ENCODE measurements around the gene LRRC8E.
"Not testable (repeated sequence)": the region's sequence is repeated elsewhere in the genome, so short reads cannot be mapped to it uniquely, and the experiment has no call there.

Gene LRRC8E

GRCh38 chr19:7927605-7928333 lies 39.5 kb downstream of the LRRC8E start:
- no peak overlapping the region for H3K9ac ChIP-seq (ENCODE audit: low read depth, low read length, poor library complexity, severe bottlenecking)
- no peaks in the 10 kb centered on the region for H3K9me3 ChIP-seq (ENCODE audit: insufficient read depth, low read depth, low read length)
- no peak for TF ChIP-seq EZH2phosphoT487 (IDR thresholded peaks at IDR 0.05; ENCODE audit: borderline replicate concordance)
- TF ChIP-seq, protein P1, sequence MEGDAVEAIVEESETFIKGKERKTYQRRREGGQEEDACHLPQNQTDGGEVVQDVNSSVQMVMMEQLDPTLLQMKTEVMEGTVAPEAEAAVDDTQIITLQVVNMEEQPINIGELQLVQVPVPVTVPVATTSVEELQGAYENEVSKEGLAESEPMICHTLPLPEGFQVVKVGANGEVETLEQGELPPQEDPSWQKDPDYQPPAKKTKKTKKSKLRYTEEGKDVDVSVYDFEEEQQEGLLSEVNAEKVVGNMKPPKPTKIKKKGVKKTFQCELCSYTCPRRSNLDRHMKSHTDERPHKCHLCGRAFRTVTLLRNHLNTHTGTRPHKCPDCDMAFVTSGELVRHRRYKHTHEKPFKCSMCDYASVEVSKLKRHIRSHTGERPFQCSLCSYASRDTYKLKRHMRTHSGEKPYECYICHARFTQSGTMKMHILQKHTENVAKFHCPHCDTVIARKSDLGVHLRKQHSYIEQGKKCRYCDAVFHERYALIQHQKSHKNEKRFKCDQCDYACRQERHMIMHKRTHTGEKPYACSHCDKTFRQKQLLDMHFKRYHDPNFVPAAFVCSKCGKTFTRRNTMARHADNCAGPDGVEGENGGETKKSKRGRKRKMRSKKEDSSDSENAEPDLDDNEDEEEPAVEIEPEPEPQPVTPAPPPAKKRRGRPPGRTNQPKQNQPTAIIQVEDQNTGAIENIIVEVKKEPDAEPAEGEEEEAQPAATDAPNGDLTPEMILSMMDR (conservative IDR thresholded peaks at IDR 0.05; ENCODE audit: low read length): no peak
- H4K20me1 ChIP-seq (ENCODE audit: insufficient read depth, low read length, poor library complexity, severe bottlenecking): peaks cover 2% of the 10 kb centered on the region
- no peak overlapping the region for H2AFZ ChIP-seq (ENCODE audit: low read length)
- no peaks in the 10 kb centered on the region for H3K79me2 ChIP-seq (ENCODE audit: insufficient read depth, low read length)
- no peaks in the 10 kb centered on the region for H3K27me3 ChIP-seq (ENCODE audit: insufficient read depth, low read length, poor library complexity, severe bottlenecking)
- H3K4me3 ChIP-seq (ENCODE audit: low read length, poor library complexity, severe bottlenecking): no peak overlapping the region
- no peak overlapping the region for H3K4me2 ChIP-seq (ENCODE audit: low read depth, low read length, poor library complexity, severe bottlenecking)
- H3F3A ChIP-seq (ENCODE audit: low read depth): no peaks in the 10 kb centered on the region
- peaks cover 3% of the 10 kb centered on the region for H3K4me1 ChIP-seq (ENCODE audit: insufficient read depth, low read length, poor library complexity, severe bottlenecking)
- H3K9me2 ChIP-seq (replicated peaks; ENCODE audit: low read depth, low read length): no peaks in the 10 kb centered on the region
- peaks cover 12% of the 10 kb centered on the region; the same call in 1 of the 2 replicates for H3K36me3 ChIP-seq (ENCODE audit: insufficient read depth, low read length)

DNA sequence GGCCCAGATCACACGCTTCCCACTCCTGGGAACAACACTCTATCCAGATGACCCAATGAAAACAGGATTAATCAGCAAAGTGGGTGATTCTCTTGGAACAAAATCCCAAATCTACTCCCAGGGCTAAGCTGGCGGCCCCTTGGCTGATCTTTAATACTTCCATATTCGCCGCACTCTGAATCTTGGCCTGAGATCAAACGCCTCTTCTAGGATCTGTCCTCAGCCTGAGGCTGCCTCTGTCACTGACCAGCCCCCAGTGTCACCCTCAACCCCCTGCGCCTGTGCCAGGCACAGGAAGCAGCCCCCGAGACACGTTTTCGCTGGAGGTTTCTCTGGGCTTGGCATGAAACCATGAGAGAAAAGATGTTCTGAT lies 40.0 kb downstream of the LRRC8E start:
- Histone ChIP-seq H3F3A (ENCODE audit: low read depth) (no peaks in the 10 kb centered on the region), H3K79me2 (ENCODE audit: insufficient read depth, low read length) (no peaks in the 10 kb centered on the region), H3K4me3 (ENCODE audit: low read length, poor library complexity, severe bottlenecking) (no peak overlapping the region), H4K20me1 (ENCODE audit: insufficient read depth, low read length, poor library complexity, severe bottlenecking) (no peaks in the 10 kb centered on the region), H3K9me2 (replicated peaks; ENCODE audit: low read depth, low read length) (no peaks in the 10 kb centered on the region), H3K36me3 (ENCODE audit: insufficient read depth, low read length) (peaks cover 17% of the 10 kb centered on the region; the same call in 1 of the 2 replicates), H3K4me1 (ENCODE audit: insufficient read depth, low read length, poor library complexity, severe bottlenecking) (peaks cover 3% of the 10 kb centered on the region), H3K27me3 (ENCODE audit: insufficient read depth, low read length, poor library complexity, severe bottlenecking) (no peaks in the 10 kb centered on the region), H2AFZ (ENCODE audit: low read length) (no peak overlapping the region), H3K9ac (ENCODE audit: low read depth, low read length, poor library complexity, severe bottlenecking) (no peak overlapping the region), H3K9me3 (ENCODE audit: insufficient read depth, low read depth, low read length) (no peaks in the 10 kb centered on the region), H3K4me2 (ENCODE audit: low read depth, low read length, poor library complexity, severe bottlenecking) (no peak overlapping the region)
- TF ChIP-seq EZH2phosphoT487 (IDR thresholded peaks at IDR 0.05; ENCODE audit: borderline replicate concordance): no peak
- TF ChIP-seq, protein P1 (conservative IDR thresholded peaks at IDR 0.05; ENCODE audit: low read length): no peak

GRCh38 chr19:7928741-7929701 lies 40.7 kb downstream of the LRRC8E start:
- Histone ChIP-seq H3K4me2 (ENCODE audit: low read depth, low read length, poor library complexity, severe bottlenecking) (no peak overlapping the region), H3K27me3 (ENCODE audit: insufficient read depth, low read length, poor library complexity, severe bottlenecking) (no peaks in the 10 kb centered on the region), H3K4me1 (ENCODE audit: insufficient read depth, low read length, poor library complexity, severe bottlenecking) (peaks cover 3% of the 10 kb centered on the region), H3K79me2 (ENCODE audit: insufficient read depth, low read length) (no peaks in the 10 kb centered on the region), H3K9me3 (ENCODE audit: insufficient read depth, low read depth, low read length) (no peaks in the 10 kb centered on the region), H3F3A (ENCODE audit: low read depth) (no peaks in the 10 kb centered on the region), H3K4me3 (ENCODE audit: low read length, poor library complexity, severe bottlenecking) (no peak overlapping the region), H2AFZ (ENCODE audit: low read length) (no peak overlapping the region), H4K20me1 (ENCODE audit: insufficient read depth, low read length, poor library complexity, severe bottlenecking) (no peaks in the 10 kb centered on the region), H3K36me3 (ENCODE audit: insufficient read depth, low read length) (peaks cover 24% of the 10 kb centered on the region; the same call in 1 of the 2 replicates), H3K9me2 (replicated peaks; ENCODE audit: low read depth, low read length) (no peaks in the 10 kb centered on the region), H3K9ac (ENCODE audit: low read depth, low read length, poor library complexity, severe bottlenecking) (no peak overlapping the region)
- TF ChIP-seq, protein P1 (conservative IDR thresholded peaks at IDR 0.05; ENCODE audit: low read length): peak; percentile 67
- no peak for TF ChIP-seq EZH2phosphoT487 (IDR thresholded peaks at IDR 0.05; ENCODE audit: borderline replicate concordance)

GRCh38 chr19:7930030-7930429 lies 41.7 kb downstream of the LRRC8E start:
- H3K4me3 ChIP-seq (ENCODE audit: low read length, poor library complexity, severe bottlenecking); H3K9ac ChIP-seq (ENCODE audit: low read depth, low read length, poor library complexity, severe bottlenecking); H3K9me2 ChIP-seq (replicated peaks; ENCODE audit: low read depth, low read length); H4K20me1 ChIP-seq (ENCODE audit: insufficient read depth, low read length, poor library complexity, severe bottlenecking); H3K27me3 ChIP-seq (ENCODE audit: insufficient read depth, low read length, poor library complexity, severe bottlenecking); H3K4me1 ChIP-seq (ENCODE audit: insufficient read depth, low read length, poor library complexity, severe bottlenecking); H3K4me2 ChIP-seq (ENCODE audit: low read depth, low read length, poor library complexity, severe bottlenecking); H3F3A ChIP-seq (ENCODE audit: low read depth); H2AFZ ChIP-seq (ENCODE audit: low read length); H3K79me2 ChIP-seq (ENCODE audit: insufficient read depth, low read length); H3K9me3 ChIP-seq (ENCODE audit: insufficient read depth, low read depth, low read length): not testable (repeated sequence)
- H3K36me3 ChIP-seq (ENCODE audit: insufficient read depth, low read length): peaks cover 28% of the 10 kb centered on the region; the same call in 1 of the 2 replicates
